IMR-90 (cell line): ENCODE results near the gene SYNGR3. TPM values are rescaled to one million over a fixed set of nuclear protein-coding genes. Genes with fewer than 3 reads are reported as not detected.

Experiments used
- ATAC-seq: fragments of 200-7000 bp; cut with Tn5 transposase; 2 replicates; pipeline ENCODE4 v1.9.1; 2020; ENCODE audit warnings: low read depth, mild to moderate bottlenecking, moderate library complexity
- BruUV-seq: library from RNA; stranded (reverse); fragments of 400-500 nt; replicated peaks from 2 replicates; lab custom pipeline; 2021; lab: Mats Ljungman, UMichigan
- CTCF ChIA-PET: fragments of 300-600 bp; formaldehyde crosslinking; extraction: SDS; loops from one replicate; lab custom pipeline; 2021; ENCODE audit warnings: antibody characterized with exemption; lab: Yijun Ruan, JAX
- POLR2A ChIA-PET: fragments of 300-600 bp; sonication (Branson Sonifier 250); formaldehyde crosslinking; loops from one replicate; lab custom pipeline; 2022; ENCODE audit warnings: antibody characterized with exemption; ENCODE audit not compliant: unreplicated experiment; lab: Charles Lee
- DNase-seq: peaks from one replicate; pipeline ENCODE4 v3.0.0; 2013
- H2AFZ ChIP-seq: replicated peaks from 2 replicates; pipeline ENCODE3; 2013; ENCODE audit warnings: low read length, mild to moderate bottlenecking; ENCODE audit not compliant: poor library complexity
- H2AK5ac ChIP-seq: 2 replicates; pipeline ENCODE4 v1.6.1; 2013; ENCODE audit warnings: low read depth, low read length, inconsistent platforms
- H2AK9ac ChIP-seq: replicated peaks from 2 replicates; pipeline ENCODE3; 2013; ENCODE audit warnings: mild to moderate bottlenecking, low read depth, low read length, moderate library complexity; ENCODE audit not compliant: poor library complexity
- H2BK120ac ChIP-seq: 2 replicates; pipeline ENCODE4 v1.6.1; 2013; ENCODE audit warnings: low read depth, low read length, inconsistent platforms
- H2BK15ac ChIP-seq: 3 replicates; pipeline ENCODE4 v1.6.1; 2013; ENCODE audit warnings: low read depth, low read length, inconsistent platforms
- H2BK20ac ChIP-seq: 2 replicates; pipeline ENCODE4 v1.6.1; 2013; ENCODE audit warnings: low read depth, mild to moderate bottlenecking, inconsistent platforms, low read length, moderate library complexity
- H2BK5ac ChIP-seq: 2 replicates; pipeline ENCODE4 v1.6.1; 2013; ENCODE audit warnings: mild to moderate bottlenecking, low read depth, low read length, inconsistent platforms; ENCODE audit not compliant: poor library complexity, severe bottlenecking
- H3K14ac ChIP-seq: replicated peaks from 2 replicates; pipeline ENCODE4 v1.6.1; 2013; ENCODE audit warnings: low read depth, low read length, inconsistent platforms
- H3K18ac ChIP-seq: 2 replicates; pipeline ENCODE4 v1.6.1; 2013; ENCODE audit warnings: low read depth, low read length, control low read depth
- H3K23ac ChIP-seq: 2 replicates; pipeline ENCODE4 v1.6.1; 2013; ENCODE audit warnings: low read depth, low read length, inconsistent platforms
- H3K27ac ChIP-seq: 2 replicates; pipeline ENCODE4 v1.5.1; 2013; ENCODE audit warnings: mild to moderate bottlenecking, control low read depth, low read length; ENCODE audit not compliant: insufficient read depth
- H3K27me3 ChIP-seq: 2 replicates; pipeline ENCODE4 v1.6.1; 2013; ENCODE audit warnings: low read length; ENCODE audit not compliant: control insufficient read depth, insufficient read depth
- H3K36me3 ChIP-seq: 2 replicates; pipeline ENCODE4 v1.6.1; 2013; ENCODE audit warnings: low read length, mixed read lengths; ENCODE audit not compliant: control insufficient read depth, insufficient read depth
- H3K4ac ChIP-seq: 2 replicates; pipeline ENCODE4 v1.6.1; 2013; ENCODE audit warnings: low read depth, low read length, inconsistent platforms
- H3K4me1 ChIP-seq: 2 replicates; pipeline ENCODE4 v1.6.1; 2013; ENCODE audit warnings: low read length, mixed read lengths; ENCODE audit not compliant: control insufficient read depth, insufficient read depth
- H3K4me2 ChIP-seq: 2 replicates; pipeline ENCODE4 v1.6.1; 2013; ENCODE audit warnings: low read depth, mild to moderate bottlenecking, control low read depth, low read length, moderate library complexity
- H3K4me3 ChIP-seq: 2 replicates; pipeline ENCODE4 v1.5.1; 2013; ENCODE audit warnings: low read depth, mild to moderate bottlenecking, control low read depth, low read length, moderate library complexity; ENCODE audit not compliant: insufficient read depth
- H3K56ac ChIP-seq: 2 replicates; pipeline ENCODE4 v1.6.1; 2013; ENCODE audit warnings: low read length, inconsistent platforms; ENCODE audit not compliant: insufficient read depth; ENCODE audit errors: extremely low read depth
- H3K79me1 ChIP-seq, 2 experiments: 2 replicates each; pipeline ENCODE4 v1.6.1; 2013; ENCODE audit warnings: low read length in 2 of 2, inconsistent platforms in 1 of 2, low read depth in 1 of 2
- H3K9ac ChIP-seq: 2 replicates; pipeline ENCODE4 v1.6.1; 2013; ENCODE audit warnings: low read depth, low read length, control low read depth
- H3K9me1 ChIP-seq: 2 replicates; pipeline ENCODE4 v1.6.1; 2013; ENCODE audit warnings: low read length, inconsistent platforms; ENCODE audit not compliant: insufficient read depth
- H3K9me3 ChIP-seq: 2 replicates; pipeline ENCODE4 v1.6.1; 2013; ENCODE audit warnings: low read length; ENCODE audit not compliant: control insufficient read depth, insufficient read depth
- H4K20me1 ChIP-seq: 2 replicates; pipeline ENCODE4 v1.6.1; 2013; ENCODE audit warnings: low read length, inconsistent platforms; ENCODE audit not compliant: insufficient read depth
- H4K5ac ChIP-seq: 2 replicates; pipeline ENCODE4 v1.6.1; 2013; ENCODE audit warnings: mild to moderate bottlenecking, low read depth, low read length, control low read depth
- H4K8ac ChIP-seq, 2 experiments: 2 replicates each; pipeline ENCODE4 v1.6.1; 2013; ENCODE audit warnings: low read depth in 2 of 2, low read length in 2 of 2, control low read depth in 1 of 2, inconsistent platforms in 1 of 2
- H4K91ac ChIP-seq: 2 replicates; pipeline ENCODE4 v1.6.1; 2013; ENCODE audit warnings: low read depth, low read length, inconsistent platforms; ENCODE audit not compliant: insufficient read depth
- CTCF ChIP-seq: conservative IDR thresholded peaks from 2 replicates; pipeline ENCODE4 v1.5.1; 2012; ENCODE audit warnings: mild to moderate bottlenecking, low read depth, low read length, improper control_type of control experiment
- FOS ChIP-seq: fragments of 150-350 bp; IDR thresholded peaks from 2 replicates; pipeline ENCODE4 v1.6.1; 2016; ENCODE audit warnings: low read depth, low read length
- MXI1 ChIP-seq: IDR thresholded peaks from 2 replicates; pipeline ENCODE4 v1.6.1; 2012; ENCODE audit warnings: low read depth, mild to moderate bottlenecking, low read length, moderate library complexity, borderline replicate concordance
- POLR2A ChIP-seq: IDR thresholded peaks from 2 replicates; pipeline ENCODE4 v1.6.1; 2012; ENCODE audit warnings: mild to moderate bottlenecking, low read depth, low read length
- RAD21 ChIP-seq: IDR thresholded peaks from 2 replicates; pipeline ENCODE4 v1.6.1; 2012; ENCODE audit warnings: low read length, improper control_type of control experiment
- RFX5 ChIP-seq: IDR thresholded peaks from 2 replicates; pipeline ENCODE4 v1.8.0; 2012; ENCODE audit warnings: low read depth, mild to moderate bottlenecking, low read length, moderate library complexity
- SMC3 ChIP-seq: fragments of 150-350 bp; IDR thresholded peaks from 2 replicates; pipeline ENCODE4 v1.6.1; 2016; ENCODE audit warnings: low read depth, mild to moderate bottlenecking, antibody characterized with exemption, low read length, moderate library complexity
- WGBS, 2 experiments: methylation state at CpG; one replicate each; pipeline versions ENCODE4 v1.1.5 to v1.1.7; 2013; ENCODE audit warnings: missing lambda C conversion rate in 2 of 2; ENCODE audit not compliant: insufficient read length in 1 of 2; ENCODE audit errors: extremely low coverage in 2 of 2; 5-methylcytosine and 5-hydroxymethylcytosine counted together
- dilution Hi-C: fragments of 300-500 bp; cut with HindIII; formaldehyde crosslinking; loops from one replicate; pipeline ENCODE4 v1.14.3; 2018; ENCODE audit warnings: low sequenced_read_pairs; ENCODE audit not compliant: unreplicated experiment
- in situ Hi-C: fragments of 300-500 bp; cut with MboI; formaldehyde crosslinking; loops from 3 replicates; pipeline ENCODE4 v1.14.3; 2019; ENCODE audit warnings: low sequenced_read_pairs, inconsistent platforms, mixed read lengths
- intact Hi-C: fragments of 100-400 bp; cut with micrococcal nuclease; formaldehyde crosslinking; loops from 2 replicates; pipeline ENCODE4 v1.10.0; 2022
- polyA plus RNA-seq, 3 experiments: library from polyadenylated mRNA; depleted of rRNA; stranded (reverse); fragments of >200 nt; gene quantifications; 2 replicates each; pipeline ENCODE4 v1.2.3, GENCODE V29; 2012; ENCODE audit warnings: low replicate concordance in 1 of 3
- total RNA-seq: library from RNA; depleted of rRNA; stranded (reverse); fragments of >200 nt; gene quantifications from 2 replicates; pipeline ENCODE4 v1.2.3, GENCODE V29; 2012

SYNGR3 gene
- total and polyA plus RNA-seq, 2 of the 4 experiments (the other 2 are of a cell fraction) = 1.8 to 5.8 TPM

GRCh38 chr16:1945559-1946391 lies 44.0 kb upstream of the SYNGR3 start:
- ChIA-PET CTCF (no interaction called here), POLR2A (no interaction called here)
- no peak overlapping the region for H3K23ac ChIP-seq
- H4K8ac ChIP-seq = no peak overlapping the region
- peaks cover 9 to 13% of the 10 kb centered on the region in 2 experiments; a peak in 3 of 4 replicates for H3K79me1 ChIP-seq
- dilution Hi-C loops = no loop called here
- H2AFZ ChIP-seq = peak overlapping the region; percentile 58
- no peak overlapping the region for H3K9ac ChIP-seq
- peaks cover 5% of the 10 kb centered on the region; the same call in 1 of the 2 replicates for H3K4me1 ChIP-seq
- no peak overlapping the region for H3K4ac ChIP-seq
- H3K18ac ChIP-seq = no peak overlapping the region
- no peaks in the 10 kb centered on the region for H3K9me3 ChIP-seq
- in situ Hi-C loops = no loop called here
- no peak overlapping the region for H4K91ac ChIP-seq
- intact Hi-C loops = no loop called here
- BruUV-seq = no TSS peak
- H4K20me1 ChIP-seq = no peaks in the 10 kb centered on the region
- no peak overlapping the region for H4K5ac ChIP-seq
- no peaks in the 10 kb centered on the region for H3K27me3 ChIP-seq
- H3K4me3 ChIP-seq = no peak overlapping the region
- no peak overlapping the region for H2AK5ac ChIP-seq
- H2BK5ac ChIP-seq = no peak overlapping the region
- WGBS, 2 experiments = 84% methylated on average over 3 of the region's 19 CpGs; no CpG with 5 or more reads in 1 of the 2 experiments
- no peak overlapping the region for H2BK15ac ChIP-seq
- no peak overlapping the region for H2BK20ac ChIP-seq
- H3K56ac ChIP-seq = no peak overlapping the region
- H2AK9ac ChIP-seq = no peak overlapping the region
- TF ChIP-seq MXI1 (no peak), RFX5 (no peak), POLR2A (no peak), CTCF (no peak), SMC3 (no peak), FOS (no peak), RAD21 (no peak)
- no peak overlapping the region for H2BK120ac ChIP-seq
- ATAC-seq (no peak), DNase-seq (no peak)
- no peak overlapping the region for H3K27ac ChIP-seq
- H3K14ac ChIP-seq = no peak overlapping the region
- no peaks in the 10 kb centered on the region for H3K9me1 ChIP-seq
- H3K4me2 ChIP-seq = no peak overlapping the region
- H3K36me3 ChIP-seq = peaks cover 1% of the 10 kb centered on the region; the same call in 1 of the 2 replicates
